SK-N-SH (cell line): ENCODE measurements around the gene STYXL1. TPM values are rescaled to one million over a fixed set of nuclear protein-coding genes. Genes with fewer than 3 reads are reported as not detected.

ENCODE experiments used
- CTCF ChIA-PET: fragments of 300-600, 350-600 bp; formaldehyde crosslinking; extraction: SDS; loops from one replicate; lab custom pipeline; 2021; lab: Yijun Ruan, JAX
- POLR2A ChIA-PET: fragments of 350-600 bp; sonication (Branson Sonifier 250); formaldehyde crosslinking; extraction: SDS; loops from one replicate; lab custom pipeline; 2020; ENCODE audit warnings: antibody characterized with exemption, inconsistent platforms; lab: Yijun Ruan, JAX
- DNase-seq: peaks from one replicate; pipeline ENCODE4 v3.0.0; 2012
- H2AFZ ChIP-seq: fragments of 200-600 bp; sonication (generic); 2 replicates; pipeline ENCODE4 v1.8.1; 2016; ENCODE audit warnings: antibody characterized with exemption, mild to moderate bottlenecking, low read depth
- H3F3A ChIP-seq: fragments of 200-600 bp; sonication (generic); replicated peaks from 2 replicates; pipeline ENCODE3; 2016; ENCODE audit warnings: antibody characterized with exemption, mild to moderate bottlenecking; ENCODE audit not compliant: insufficient read depth
- H3K27ac ChIP-seq, 2 experiments: fragments of 200-500 bp in 1 of 2; fragments of 200-600 bp in 1 of 2; sonication (Bioruptor generic) in 1 of 2; sonication (generic), shearing (Covaris generic) in 1 of 2; 2 replicates each; pipeline versions ENCODE4 v1.5.1 to v1.6.1; 2014 to 2016; ENCODE audit warnings: low read depth in 2 of 2, inconsistent platforms in 1 of 2, low read length in 1 of 2, mild to moderate bottlenecking in 1 of 2, mixed read lengths in 1 of 2
- H3K27me3 ChIP-seq: fragments of 200-600 bp; sonication (generic), shearing (Covaris generic); 2 replicates; pipeline ENCODE4 v1.6.1; 2016; ENCODE audit warnings: mixed run types; ENCODE audit not compliant: insufficient read depth
- H3K36me3 ChIP-seq, 2 experiments: fragments of 200-500 bp in 1 of 2; fragments of 200-600 bp in 1 of 2; sonication (Bioruptor generic) in 1 of 2; sonication (generic) in 1 of 2; replicated peaks in 1 of 2; 2 replicates each; pipeline versions ENCODE3 to v1.5.1; 2014 to 2016; ENCODE audit warnings: low read length in 1 of 2, mild to moderate bottlenecking in 1 of 2; ENCODE audit not compliant: insufficient read depth in 2 of 2, control insufficient read depth in 1 of 2
- H3K4me1 ChIP-seq, 2 experiments: fragments of 200-500 bp in 1 of 2; fragments of 200-600 bp in 1 of 2; sonication (Bioruptor generic) in 1 of 2; sonication (generic), shearing (Covaris generic) in 1 of 2; 2 replicates each; pipeline versions ENCODE4 v1.5.1 to v1.6.1; 2014 to 2016; ENCODE audit warnings: low read depth in 1 of 2, low read length in 1 of 2, mixed run types in 1 of 2; ENCODE audit not compliant: insufficient read depth in 2 of 2, control insufficient read depth in 1 of 2
- H3K4me2 ChIP-seq: fragments of 200-600 bp; sonication (generic), shearing (Covaris generic); 2 replicates; pipeline ENCODE4 v1.6.1; 2017; ENCODE audit warnings: mixed run types
- H3K4me3 ChIP-seq, 2 experiments: fragments of 200-500 bp in 1 of 2; fragments of 200-600 bp in 1 of 2; sonication (Bioruptor generic) in 1 of 2; sonication (generic), shearing (Covaris generic) in 1 of 2; 2 replicates each; pipeline versions ENCODE4 v1.5.1 to v1.8.1; 2014 to 2016; ENCODE audit warnings: low read depth in 2 of 2, inconsistent platforms in 1 of 2, low read length in 1 of 2, mild to moderate bottlenecking in 1 of 2, mixed read lengths in 1 of 2, moderate library complexity in 1 of 2
- H3K79me2 ChIP-seq: fragments of 200-600 bp; sonication (generic); 2 replicates; pipeline ENCODE4 v1.8.1; 2017; ENCODE audit warnings: mild to moderate bottlenecking; ENCODE audit not compliant: insufficient read depth
- H3K9ac ChIP-seq: fragments of 200-600 bp; sonication (generic); 2 replicates; pipeline ENCODE4 v1.6.1; 2017; ENCODE audit warnings: mixed run types
- H3K9me2 ChIP-seq: fragments of 200-600 bp; sonication (generic); 2 replicates; pipeline ENCODE4 v1.6.1; 2017; ENCODE audit warnings: mixed run types
- H3K9me3 ChIP-seq: fragments of 200-600 bp; sonication (generic); 2 replicates; pipeline ENCODE4 v1.6.1; 2017; ENCODE audit warnings: mixed run types, mild to moderate bottlenecking, moderate library complexity
- H4K20me1 ChIP-seq: fragments of 200-600 bp; sonication (generic); 2 replicates; pipeline ENCODE4 v1.6.1; 2017; ENCODE audit warnings: mild to moderate bottlenecking, mixed run types; ENCODE audit not compliant: insufficient read depth
- CHD2 ChIP-seq: fragments of 150-350 bp; IDR thresholded peaks from 2 replicates; pipeline ENCODE4 v1.6.1; 2018; ENCODE audit warnings: low read length; ENCODE audit not compliant: partially characterized antibody
- GABPA ChIP-seq: IDR thresholded peaks from 2 replicates; pipeline ENCODE4 v1.4.0; 2012; ENCODE audit warnings: low read depth, mild to moderate bottlenecking
- GATA2 ChIP-seq: sonication (generic); formaldehyde crosslinking; IDR thresholded peaks from 2 replicates; pipeline ENCODE4 v1.5.0; 2020; ENCODE audit warnings: mild to moderate bottlenecking, missing genetic modification reagents
- NFIC ChIP-seq: IDR thresholded peaks from 2 replicates; pipeline ENCODE4 v1.4.0; 2012; ENCODE audit warnings: borderline replicate concordance
- RCOR1 ChIP-seq: fragments of 150-350 bp; IDR thresholded peaks from 2 replicates; pipeline ENCODE4 v1.6.1; 2017; ENCODE audit warnings: antibody characterized with exemption, low read length
- SMC3 ChIP-seq: IDR thresholded peaks from 2 replicates; pipeline ENCODE4 v1.6.1; 2012; ENCODE audit warnings: low read depth, low read length, improper control_type of control experiment
- ZBTB33 ChIP-seq: IDR thresholded peaks from 2 replicates; pipeline ENCODE4 v1.4.0; 2012; ENCODE audit warnings: low read depth, borderline replicate concordance
- WGBS: methylation state at CpG from one replicate; pipeline ENCODE4 v1.1.6; 2017; ENCODE audit warnings: low lambda C conversion rate; 5-methylcytosine and 5-hydroxymethylcytosine counted together
- polyA plus RNA-seq, 3 experiments: library from polyadenylated mRNA; depleted of rRNA; stranded (reverse); fragments of >200 nt; gene quantifications; 2 replicates each; pipeline ENCODE4 v1.2.3, GENCODE V29; 2012
- TF ChIP-seq, protein P1 (sequence below): IDR thresholded peaks from 2 replicates; pipeline ENCODE4 v1.6.1; 2012; ENCODE audit warnings: mild to moderate bottlenecking, low read depth, low read length, moderate library complexity

The STYXL1 gene
- polyA plus RNA-seq, 1 of the 3 experiments (the other 2 are of a cell fraction) = 86.6 TPM

DNA sequence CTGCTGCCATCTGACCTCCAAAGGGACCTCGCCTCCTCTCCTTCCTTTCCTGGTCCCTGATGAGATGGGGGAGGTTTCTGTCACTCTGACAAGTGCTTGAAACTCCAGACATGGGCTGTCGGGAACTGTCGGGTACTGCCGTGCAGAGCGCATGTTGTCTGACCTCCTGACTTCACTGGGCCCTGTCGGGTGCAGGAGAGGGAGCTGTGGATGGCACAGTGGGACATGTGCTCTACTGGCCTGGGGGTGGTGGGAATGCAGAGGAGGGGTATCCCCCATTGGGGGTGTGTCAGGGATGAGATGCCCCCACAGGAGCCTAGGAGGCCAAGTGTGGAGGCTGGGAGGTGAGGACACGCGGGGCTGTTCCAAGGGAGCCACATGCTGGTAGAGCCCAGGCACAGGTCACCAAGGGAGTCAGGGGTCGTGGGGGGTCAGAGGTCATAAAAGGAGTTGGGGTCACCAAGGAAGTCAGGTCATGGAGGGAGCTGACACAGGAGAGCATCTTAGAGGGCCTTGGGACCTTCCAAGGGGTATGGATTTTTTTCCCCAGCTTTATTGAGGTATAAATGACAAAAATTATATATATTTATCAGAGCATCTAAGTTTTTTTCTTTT, 84.3 kb downstream of the STYXL1 start (continued):
- TF ChIP-seq, protein P1, sequence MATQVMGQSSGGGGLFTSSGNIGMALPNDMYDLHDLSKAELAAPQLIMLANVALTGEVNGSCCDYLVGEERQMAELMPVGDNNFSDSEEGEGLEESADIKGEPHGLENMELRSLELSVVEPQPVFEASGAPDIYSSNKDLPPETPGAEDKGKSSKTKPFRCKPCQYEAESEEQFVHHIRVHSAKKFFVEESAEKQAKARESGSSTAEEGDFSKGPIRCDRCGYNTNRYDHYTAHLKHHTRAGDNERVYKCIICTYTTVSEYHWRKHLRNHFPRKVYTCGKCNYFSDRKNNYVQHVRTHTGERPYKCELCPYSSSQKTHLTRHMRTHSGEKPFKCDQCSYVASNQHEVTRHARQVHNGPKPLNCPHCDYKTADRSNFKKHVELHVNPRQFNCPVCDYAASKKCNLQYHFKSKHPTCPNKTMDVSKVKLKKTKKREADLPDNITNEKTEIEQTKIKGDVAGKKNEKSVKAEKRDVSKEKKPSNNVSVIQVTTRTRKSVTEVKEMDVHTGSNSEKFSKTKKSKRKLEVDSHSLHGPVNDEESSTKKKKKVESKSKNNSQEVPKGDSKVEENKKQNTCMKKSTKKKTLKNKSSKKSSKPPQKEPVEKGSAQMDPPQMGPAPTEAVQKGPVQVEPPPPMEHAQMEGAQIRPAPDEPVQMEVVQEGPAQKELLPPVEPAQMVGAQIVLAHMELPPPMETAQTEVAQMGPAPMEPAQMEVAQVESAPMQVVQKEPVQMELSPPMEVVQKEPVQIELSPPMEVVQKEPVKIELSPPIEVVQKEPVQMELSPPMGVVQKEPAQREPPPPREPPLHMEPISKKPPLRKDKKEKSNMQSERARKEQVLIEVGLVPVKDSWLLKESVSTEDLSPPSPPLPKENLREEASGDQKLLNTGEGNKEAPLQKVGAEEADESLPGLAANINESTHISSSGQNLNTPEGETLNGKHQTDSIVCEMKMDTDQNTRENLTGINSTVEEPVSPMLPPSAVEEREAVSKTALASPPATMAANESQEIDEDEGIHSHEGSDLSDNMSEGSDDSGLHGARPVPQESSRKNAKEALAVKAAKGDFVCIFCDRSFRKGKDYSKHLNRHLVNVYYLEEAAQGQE = no peak
- no peak for TF ChIP-seq GABPA

DNA sequence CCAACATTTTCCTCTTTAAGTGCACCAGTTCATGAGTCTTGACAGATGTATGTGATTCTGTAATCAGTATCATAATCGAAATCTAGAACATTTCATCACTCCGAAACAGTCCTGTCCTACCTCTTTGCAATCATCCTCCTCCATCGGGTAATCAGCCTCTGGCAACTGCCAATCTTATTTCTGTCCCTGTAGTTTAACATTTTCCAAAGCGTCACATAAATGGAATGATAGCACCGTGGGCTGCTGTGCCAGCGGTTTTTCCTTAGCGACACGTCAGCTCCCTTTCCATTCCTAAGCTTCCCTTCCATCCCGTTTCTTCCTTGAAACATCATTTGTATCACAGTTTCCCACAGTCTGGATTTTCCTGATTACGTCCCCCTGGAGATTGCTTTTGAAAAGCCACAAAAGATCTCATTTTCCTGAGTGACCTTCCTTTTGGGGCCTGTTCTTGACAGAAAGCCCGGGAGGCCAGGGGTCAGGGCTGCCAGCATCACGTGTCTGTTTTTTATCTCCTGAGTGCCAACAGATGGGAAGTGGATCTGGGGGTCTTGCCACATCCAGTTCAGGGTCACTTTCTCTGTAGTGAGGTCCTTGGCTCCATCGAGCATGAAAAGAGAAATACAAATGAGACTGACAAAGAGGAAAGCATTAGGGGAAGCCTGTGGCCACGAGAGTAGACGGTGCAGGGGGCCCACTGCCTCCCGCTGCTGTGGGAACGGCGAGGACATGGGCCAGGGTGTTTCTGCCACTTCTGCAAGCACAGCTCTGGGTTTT, 85.0 kb downstream of the STYXL1 start:
- Histone ChIP-seq H3K9me2 (no peaks in the 10 kb centered on the region), H3K9me3 (no peaks in the 10 kb centered on the region), H3K27me3 (no peaks in the 10 kb centered on the region), H4K20me1 (no peaks in the 10 kb centered on the region), H3K36me3 (peaks cover 0 to 5% of the 10 kb centered on the region in 2 experiments), H3K4me1 (peaks cover 0 to 36% of the 10 kb centered on the region in 2 experiments; a peak in 1 of 4 replicates), H3K9ac (no peak overlapping the region), H3K27ac (peak overlapping the region in 1 of 2 experiments; percentile 24; a peak in 2 of 4 replicates), H3K4me2 (no peak overlapping the region), H3F3A (peaks cover 5% of the 10 kb centered on the region), H3K4me3 (no peak overlapping the region), H2AFZ (no peak overlapping the region), H3K79me2 (no peaks in the 10 kb centered on the region)
- WGBS = 73% methylated on average over 18 of the region's 18 CpGs
- ChIA-PET CTCF (interaction anchor here (1.4 to 1.6 kb wide), 3 partner anchors 20 to 58 kb away, joined by 3 to 5 read pairs (median 3); no protein-coding TSS in a partner anchor), POLR2A (no interaction called here)
- TF ChIP-seq NFIC = no peak
- no peak for TF ChIP-seq CHD2
- TF ChIP-seq ZBTB33 = no peak
- TF ChIP-seq GABPA = no peak
- TF ChIP-seq SMC3 = no peak
- peak; percentile 72 for TF ChIP-seq GATA2 (CRISPR knock-in tag)
- TF ChIP-seq RCOR1 = no peak
- DNase-seq = peak; percentile 68
